Suppressor macrophage treated with lipopolysaccharide for 4 hours (primary cell): Measurements from ENCODE around the gene GEN1.

Source experiments
- DNase-seq: peaks from one replicate; pipeline ENCODE4 v3.0.0-alpha.2; 2020

The GEN1 gene

DNA sequence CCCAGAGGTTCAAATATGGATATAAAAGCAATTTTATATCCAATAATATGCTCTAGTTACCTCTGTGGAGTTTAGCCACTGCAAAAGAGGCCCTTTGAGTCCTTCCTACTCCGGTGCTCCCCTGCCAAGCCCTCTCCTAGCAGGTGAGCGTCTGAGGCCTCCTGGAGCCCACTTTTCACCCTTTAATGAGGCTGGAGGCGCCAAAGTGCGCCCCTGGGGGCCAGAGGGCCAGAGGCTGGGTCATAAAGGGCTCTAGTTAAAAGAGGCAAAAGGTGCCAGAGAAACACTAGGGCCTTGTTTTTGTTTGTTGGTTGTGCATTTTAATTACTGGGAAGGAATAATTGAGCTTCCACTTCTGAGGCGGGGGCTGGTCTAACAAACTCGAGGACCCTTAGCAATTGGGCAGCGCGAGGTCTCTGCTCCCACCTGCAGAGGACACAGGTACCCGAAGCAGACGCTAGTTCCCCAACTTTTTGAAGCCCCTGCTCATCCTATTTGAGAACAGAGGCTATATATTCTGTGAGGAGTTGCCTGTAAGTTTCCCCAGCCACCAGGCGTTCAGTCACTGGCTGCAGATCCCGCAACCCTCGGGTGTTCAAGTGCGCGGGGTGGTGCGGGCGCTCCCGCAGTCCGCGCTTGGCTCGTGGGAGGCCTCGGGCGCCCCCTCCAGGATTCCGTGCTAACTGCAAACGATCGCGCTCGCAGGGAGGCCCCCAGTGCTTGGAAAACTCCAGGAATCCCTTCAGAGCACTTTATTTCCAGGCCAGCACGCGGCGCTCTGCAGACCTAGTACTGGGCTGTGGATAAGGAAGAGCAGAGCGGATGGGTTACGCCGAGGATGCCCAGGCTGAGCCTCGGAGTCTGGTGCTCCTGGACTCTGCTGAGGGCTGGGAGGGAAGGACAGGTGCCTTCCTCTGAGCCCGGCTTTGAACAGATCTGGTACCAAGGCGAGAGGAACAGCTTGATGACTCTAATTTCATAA is 76.4 kb downstream of the GEN1 start:
- DNase-seq: peak; percentile 83

DNA sequence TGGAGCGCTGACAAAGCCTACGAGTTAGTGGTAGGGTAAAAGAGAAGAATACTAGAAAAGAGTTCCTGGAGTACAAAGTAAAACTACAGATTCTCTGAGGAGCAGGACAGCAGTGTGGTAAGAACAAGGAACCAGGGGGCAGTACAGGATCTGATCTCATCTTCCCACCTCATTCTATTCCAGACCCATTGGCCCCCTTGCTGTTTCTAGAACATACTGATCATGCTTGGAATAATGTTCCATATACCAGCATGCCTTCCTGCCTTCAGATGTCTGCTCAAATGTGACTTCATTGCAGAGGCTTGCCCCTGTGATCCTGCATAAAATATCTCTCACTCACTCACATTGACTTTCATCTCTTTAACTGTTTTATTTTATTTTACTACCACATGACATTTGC is 81.6 kb downstream of the GEN1 start:
- DNase-seq: no peak
